GM10266 (cell line): ENCODE measurements around the gene MYPN.

ENCODE experiments used
- DNase-seq: peaks from one replicate; pipeline ENCODE4 v3.0.0; 2012; ENCODE audit errors: extremely low spot score
- CTCF ChIP-seq: IDR thresholded peaks from 2 replicates; pipeline ENCODE4 v1.5.1; 2012; ENCODE audit warnings: mild to moderate bottlenecking, low read depth; ENCODE audit not compliant: control insufficient read depth, insufficient read depth; ENCODE audit errors: missing control alignments

The MYPN gene

GRCh38 chr10:68095153-68095552 lies 14.1 kb upstream of the MYPN start:
- no peak for DNase-seq
- no peak for TF ChIP-seq CTCF

GRCh38 chr10:68096913-68097516 lies 12.3 kb upstream of the MYPN start:
- no peak for TF ChIP-seq CTCF
- no peak for DNase-seq

DNA sequence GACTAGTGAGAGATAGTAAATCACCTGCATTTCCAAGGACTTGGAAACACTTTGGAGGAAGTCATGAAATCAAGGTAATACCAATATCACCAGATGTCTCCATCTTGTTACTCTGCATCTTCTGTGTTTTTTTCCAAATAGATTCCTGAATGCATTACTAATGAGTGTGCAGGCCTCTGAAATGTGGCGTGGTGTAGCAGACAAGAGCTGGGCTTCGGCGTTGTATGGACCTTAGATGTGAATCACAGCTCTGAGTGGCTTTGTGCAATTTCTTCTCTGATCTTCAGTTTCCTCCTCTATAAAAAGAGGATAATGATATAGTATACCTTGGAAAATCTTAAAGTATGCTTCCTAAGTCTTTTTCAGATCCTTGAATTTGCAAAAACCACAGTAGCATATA lies 9.6 kb upstream of the MYPN start:
- DNase-seq = no peak
- TF ChIP-seq CTCF = no peak

DNA sequence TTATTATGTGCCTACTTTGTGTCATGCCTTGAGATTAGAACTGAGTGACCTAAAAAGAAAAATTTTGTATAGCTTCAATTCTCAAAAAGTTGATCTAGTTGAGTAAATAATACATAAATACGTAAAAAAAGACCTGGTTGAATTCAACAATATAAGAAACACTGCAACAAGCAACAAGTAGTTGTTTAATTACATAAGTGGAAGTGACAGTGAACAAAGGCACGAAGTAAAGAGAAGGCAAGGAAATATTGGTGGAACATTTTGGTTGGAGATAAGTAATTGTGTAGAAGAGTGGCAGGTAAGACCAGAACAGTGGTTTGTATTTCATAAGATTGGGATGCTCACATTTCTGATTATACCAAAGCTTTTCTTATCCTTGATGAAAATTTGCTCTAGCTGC lies 8.2 kb upstream of the MYPN start:
- no peak for DNase-seq
- no peak for TF ChIP-seq CTCF

DNA sequence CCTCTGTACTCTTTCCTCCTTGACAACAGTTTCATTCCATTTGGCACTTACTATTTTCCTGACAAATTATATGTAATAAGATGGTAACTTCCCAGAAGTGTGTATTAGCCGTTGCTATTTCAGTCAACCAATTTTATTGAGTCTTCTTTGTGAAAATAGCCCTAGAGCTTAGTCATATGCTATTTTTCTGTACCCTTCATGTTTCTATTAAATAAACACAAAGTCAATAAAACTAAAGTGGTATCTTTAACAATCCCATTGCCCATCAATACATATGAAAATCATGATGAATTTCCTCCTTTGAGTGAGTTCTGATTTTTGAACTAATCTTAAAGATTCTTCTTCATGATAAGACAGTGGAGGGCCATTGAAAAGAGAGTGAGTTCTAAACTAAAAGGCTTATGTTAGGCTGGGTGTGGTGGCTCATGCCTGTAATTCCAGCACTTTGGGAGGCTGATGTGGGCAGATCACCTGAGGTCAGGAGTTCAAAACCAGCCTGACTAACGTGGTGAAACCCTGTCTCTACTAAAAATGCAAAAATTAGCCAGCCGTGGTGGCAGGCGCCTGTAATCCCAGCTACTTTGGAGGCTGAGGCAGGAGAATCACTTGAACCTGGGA lies 5.9 kb upstream of the MYPN start:
- no peak for DNase-seq
- TF ChIP-seq CTCF = no peak

DNA sequence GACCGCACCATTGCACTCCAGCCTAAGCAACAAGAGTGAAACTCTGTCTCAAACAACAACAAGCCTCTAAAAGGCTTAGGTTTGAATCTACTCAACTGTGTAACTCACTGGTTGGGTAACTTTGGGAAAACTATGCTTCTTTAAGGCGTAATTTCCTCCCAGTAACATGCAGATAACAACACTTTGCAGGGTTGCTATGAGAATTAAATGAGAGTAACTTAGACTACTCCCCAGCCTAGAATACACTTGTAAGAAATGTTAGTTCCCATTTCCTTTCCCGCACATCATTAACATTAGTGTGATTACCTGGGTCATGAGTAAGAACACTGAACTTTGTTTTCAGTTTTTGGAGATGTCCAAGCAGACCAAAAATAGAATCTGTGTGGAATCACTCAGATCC lies 5.4 kb upstream of the MYPN start:
- no peak for DNase-seq
- TF ChIP-seq CTCF = no peak

GRCh38 chr10:68105820-68106219 lies 3.5 kb upstream of the MYPN start:
- no peak for TF ChIP-seq CTCF
- DNase-seq = no peak
